HG03103 (cell line): ENCODE results near the gene SP3.
A peak's percentile ranks its signal among the peaks of the same experiment; 100 is the strongest.

Experiments used
- ATAC-seq: cut with Tn5 transposase; IDR thresholded peaks from one replicate; pipeline ENCODE4 v1.9.1; 2021; ENCODE audit warnings: low read depth; ENCODE audit not compliant: unreplicated experiment

Gene SP3

DNA sequence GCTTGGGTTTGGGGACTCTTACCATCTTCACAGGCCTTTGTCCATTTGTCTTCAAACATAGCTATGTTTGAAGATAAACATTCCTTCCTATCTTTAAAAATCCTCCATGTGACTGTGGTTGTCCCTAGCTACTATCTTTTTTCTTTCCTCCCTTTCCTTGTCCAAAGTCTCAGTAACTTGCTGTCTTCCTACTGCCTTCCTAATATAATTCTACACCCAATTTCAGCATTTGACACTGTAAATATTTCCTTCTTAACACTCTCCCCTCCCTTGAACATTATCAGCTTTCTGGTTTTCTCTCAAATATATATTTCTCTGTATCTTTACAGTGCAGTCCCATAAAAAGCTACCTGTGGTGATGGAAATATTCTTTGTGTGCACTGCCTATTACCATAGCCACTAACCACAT is 5.3 kb upstream of the SP3 start:
- ATAC-seq = no peak

- ATAC-seq = no peak
Observed at GRCh38 chr2:173969886-173970285, 4.7 kb upstream of the SP3 start.

DNA sequence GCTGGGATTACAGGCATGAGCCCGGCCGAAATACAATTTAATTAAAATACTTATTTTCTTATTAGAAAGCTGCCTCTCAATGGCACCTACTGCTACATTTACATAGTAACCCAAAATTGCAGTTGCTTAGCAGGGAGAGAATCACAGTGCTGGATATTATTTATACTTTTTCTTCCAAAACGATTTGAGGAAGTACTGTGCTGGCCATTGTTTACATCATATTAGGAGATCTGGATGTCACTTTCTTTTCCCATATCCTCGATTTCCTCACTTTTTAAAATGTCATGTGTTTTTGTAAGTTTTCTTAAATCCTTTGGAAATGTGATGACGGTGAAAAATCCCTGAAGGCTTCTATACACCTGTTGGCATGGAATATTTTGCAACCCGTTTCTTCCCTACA is 3.4 kb upstream of the SP3 start:
- no peak for ATAC-seq

- ATAC-seq = no peak
Observed at GRCh38 chr2:173966274-173967098, 1.3 kb upstream of the SP3 start.

DNA sequence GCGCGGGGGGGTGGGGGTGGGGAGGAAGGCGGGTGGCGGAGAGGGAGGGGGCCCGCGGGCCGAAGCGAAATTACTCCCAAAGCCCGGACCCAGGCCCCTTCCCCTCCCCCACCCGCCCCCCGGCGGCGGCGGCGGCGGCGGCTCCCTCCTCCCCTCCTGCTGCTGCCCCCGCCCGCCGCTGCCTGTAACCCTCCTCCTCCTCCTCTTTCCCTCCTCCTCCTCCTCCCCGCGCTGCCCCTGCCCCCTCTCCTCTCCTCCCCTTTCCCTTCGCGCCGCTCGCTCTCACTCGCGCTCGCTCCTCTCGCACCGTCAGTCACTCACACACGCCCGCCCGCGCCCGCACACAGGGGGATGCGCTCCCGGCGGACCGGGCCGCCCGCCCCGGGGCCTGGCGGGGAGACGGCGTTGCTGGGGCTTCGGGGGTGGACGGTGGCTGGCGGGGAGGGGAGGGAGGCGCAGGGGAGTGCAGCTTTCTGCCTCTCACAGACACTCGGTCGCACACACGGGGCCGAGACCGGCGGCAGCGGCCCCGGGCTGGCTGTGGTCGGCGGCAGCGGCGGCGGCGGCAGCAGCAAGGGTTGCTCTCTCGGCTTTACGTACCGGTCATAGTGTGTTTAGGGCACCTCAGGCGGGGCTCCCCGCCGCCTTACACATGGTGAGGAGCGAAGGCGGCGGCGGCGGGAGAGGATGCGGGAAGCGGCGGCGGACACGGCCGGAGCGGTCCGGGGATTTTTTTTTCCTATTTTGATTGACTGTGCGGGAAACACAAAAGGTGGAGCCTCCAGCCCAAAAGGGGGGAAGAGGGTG is 405 bp downstream of the SP3 start:
- ATAC-seq = peak; percentile 24

DNA sequence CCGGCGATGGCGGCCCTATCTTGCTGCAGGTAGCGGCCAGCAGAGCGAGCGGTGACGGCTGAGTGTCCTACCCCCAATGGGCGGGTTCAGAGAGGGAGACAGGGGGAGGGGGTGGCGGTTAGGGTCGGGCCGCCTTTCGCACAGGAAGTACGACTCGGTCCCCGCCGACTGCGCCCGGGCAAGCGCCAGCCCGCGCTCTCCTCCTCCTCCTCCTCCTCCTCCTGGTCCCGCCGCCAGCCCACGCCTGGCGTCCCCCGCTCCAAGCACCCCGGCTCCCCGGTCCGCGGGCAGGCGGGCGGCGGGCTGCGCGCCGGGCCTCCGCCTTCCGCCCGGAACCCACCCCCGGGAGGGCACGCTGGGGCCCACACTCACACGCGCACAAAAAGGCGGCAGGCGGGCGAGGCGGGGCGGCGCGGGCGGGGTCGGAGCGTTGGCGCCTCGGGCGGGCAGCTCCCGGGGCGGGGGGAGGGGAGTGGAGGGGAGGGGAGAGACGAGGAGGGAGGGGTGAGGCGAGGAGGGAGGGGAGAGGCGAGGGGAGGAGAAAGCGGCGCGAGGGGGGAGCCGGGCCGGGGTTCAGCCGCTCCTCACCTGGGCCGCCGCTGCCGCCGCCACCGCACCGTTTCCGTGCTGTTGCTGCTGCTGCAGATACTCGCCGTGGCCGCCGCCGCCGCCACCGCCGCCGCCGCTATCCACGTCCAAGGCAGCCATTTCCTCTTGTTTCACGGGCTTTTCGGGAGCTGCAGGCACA is 1.2 kb downstream of the SP3 start:
- ATAC-seq = peak; percentile 44

GRCh38 chr2:173963323-173963816 is 1.8 kb downstream of the SP3 start:
- ATAC-seq = peak; percentile 7

DNA sequence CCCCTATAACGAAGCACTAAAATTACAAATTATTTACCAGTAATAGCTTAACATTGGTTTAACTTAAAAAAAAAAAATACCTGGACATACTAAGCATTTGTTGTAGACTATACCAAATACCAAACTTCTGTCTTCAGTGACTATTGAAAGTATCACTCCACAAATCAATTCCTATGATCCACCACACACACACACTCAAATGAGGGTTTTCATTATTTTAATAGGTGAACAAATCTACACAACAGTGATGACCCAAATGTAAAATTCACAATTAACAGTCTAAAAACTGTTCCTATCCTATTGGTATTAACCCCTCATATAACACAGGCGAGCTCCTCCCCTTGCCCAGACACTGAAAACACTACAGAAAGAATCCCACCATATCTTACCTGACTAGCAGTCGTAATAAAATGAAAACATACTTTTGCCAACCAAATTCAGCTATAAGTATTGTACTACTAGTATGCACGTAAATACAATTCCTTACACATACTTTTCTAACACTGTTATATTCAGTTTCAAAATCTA is 2.5 kb downstream of the SP3 start:
- ATAC-seq = no peak

DNA sequence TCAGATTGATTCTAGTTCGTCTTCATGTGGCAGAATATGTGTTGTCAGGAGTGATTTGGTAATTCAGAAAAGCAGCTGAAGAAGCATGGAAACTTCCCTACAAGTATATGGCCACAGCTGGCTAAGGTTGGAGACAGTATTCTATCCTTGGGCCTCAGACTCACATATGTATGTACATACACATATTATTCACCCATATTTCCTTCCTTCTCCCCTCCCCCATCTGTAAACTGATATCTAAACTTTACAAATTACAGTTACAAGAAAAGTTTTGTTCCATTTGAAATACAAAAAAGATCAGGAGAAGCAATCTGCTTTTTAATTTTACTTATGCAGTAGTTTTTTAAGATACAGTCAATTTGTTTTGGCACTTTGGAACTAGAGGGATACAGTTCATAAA is 3.1 kb downstream of the SP3 start:
- no peak for ATAC-seq

GRCh38 chr2:173961346-173961705 is 3.8 kb downstream of the SP3 start:
- ATAC-seq = no peak

DNA sequence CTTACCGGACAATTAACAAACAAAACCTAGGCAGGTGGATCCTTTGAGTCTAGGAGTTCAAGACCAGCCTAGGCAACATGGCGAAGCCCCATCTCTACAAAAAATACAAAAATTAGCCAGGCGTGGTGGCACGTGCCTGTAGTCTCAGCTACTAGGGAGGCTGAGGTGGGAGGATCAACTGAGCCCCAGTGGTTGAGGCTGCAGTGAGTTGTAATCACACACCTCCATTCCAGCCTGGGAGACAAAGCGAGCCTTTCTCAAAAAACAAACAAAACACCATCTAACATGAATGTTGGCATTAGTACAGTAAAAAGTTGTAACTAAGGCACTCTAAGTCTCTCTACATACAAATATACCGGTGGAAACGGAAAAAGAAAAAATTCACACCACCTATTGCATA is 5.3 kb downstream of the SP3 start:
- ATAC-seq = no peak

GRCh38 chr2:173959358-173959884 is 5.8 kb downstream of the SP3 start:
- ATAC-seq = no peak

GRCh38 chr2:173958198-173958846 is 6.9 kb downstream of the SP3 start:
- no peak for ATAC-seq

DNA sequence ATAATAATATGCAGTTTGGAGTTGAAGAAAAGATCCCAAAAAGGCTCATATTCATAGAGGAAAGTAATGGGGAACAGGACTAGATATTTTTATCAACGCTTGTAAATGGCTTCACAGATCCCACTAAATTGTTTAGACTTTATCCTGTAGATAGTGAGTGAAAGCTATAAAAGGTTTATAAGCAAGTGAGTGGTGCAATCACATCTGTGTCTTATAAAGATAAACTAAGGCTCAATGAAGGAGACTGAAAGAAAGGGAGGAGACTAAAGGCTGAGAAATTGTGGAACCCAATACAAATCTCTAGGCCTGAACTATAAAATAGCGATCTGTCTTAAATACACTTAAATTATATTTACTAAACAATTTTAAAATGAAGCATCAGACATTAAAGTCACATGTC is 7.7 kb downstream of the SP3 start:
- no peak for ATAC-seq

GRCh38 chr2:173956454-173956853 is 8.7 kb downstream of the SP3 start:
- no peak for ATAC-seq

DNA sequence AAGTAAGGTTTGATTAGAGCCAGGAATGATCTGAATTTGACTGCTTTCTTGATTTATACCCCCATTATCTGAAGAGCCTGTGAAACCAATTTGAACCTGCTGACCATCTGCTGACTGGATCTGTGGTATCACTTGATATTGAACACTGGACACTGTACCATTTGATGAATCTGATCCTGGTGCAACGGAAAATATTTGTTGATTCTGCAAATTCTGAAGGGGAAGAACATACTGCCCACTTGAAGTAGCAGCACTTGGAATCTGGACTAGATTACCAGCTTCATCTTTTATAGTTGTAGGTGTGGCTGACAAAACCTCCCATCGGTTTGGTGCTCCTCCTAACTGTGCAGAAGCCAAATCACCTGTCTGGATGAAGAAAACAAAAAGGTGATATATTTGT is 9.3 kb downstream of the SP3 start:
- ATAC-seq = no peak

GRCh38 chr2:173955004-173955403 is 10.2 kb downstream of the SP3 start:
- no peak for ATAC-seq

DNA sequence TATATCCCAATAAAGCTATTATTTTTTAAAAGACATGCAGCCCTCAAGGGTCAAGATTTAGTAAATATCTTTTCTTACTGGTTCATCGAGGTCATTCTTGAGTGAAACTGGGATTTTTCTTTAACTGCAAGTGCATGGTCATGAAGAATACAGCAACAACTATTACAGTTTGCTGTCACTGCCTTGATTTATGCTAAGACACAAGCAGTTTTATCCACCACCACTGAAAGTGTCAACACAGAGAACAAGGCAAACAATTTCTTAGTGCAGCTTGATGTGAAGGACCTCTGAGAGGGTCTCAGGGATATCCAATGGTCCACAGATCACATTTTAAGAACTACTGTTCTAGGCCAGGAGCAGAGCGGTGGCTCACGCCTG is 12.1 kb downstream of the SP3 start:
- ATAC-seq = no peak

GRCh38 chr2:173952267-173953046 is 12.7 kb downstream of the SP3 start:
- no peak for ATAC-seq
